HG02623 (cell line): ENCODE results near the gene ZNF236.

Experiments
- ATAC-seq: cut with Tn5 transposase; IDR thresholded peaks from one replicate; pipeline ENCODE4 v1.9.1; 2021; ENCODE audit warnings: moderate library complexity; ENCODE audit not compliant: unreplicated experiment

Gene ZNF236

GRCh38 chr18:76819411-76820136, 2.8 kb upstream of the ZNF236 start:
- ATAC-seq: no peak

DNA sequence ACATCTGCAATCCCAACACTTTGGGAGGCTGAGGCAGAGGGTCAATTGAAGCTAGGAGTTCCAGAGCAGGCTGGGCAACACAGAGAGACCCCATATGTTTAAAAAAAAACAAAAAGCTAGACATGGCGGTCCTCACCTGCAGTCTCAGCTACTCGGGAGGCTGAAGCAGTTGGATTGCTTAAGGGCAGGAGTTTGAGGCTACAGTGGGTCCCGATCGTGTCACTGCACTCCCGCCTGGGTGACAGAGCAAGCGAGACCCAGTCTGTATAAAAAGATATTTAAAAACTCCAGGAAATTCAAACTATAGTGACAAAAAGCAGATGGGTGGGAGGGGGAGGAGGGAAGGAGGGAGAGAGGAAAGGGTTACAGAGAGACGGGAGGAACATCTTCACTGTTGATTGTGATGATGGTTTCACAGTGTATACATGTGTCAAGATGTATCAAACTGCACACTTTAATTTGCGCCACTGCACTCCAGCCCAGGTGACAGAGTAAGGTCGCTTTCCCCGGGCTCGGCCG, 942 bp upstream of the ZNF236 start:
- ATAC-seq: no peak

DNA sequence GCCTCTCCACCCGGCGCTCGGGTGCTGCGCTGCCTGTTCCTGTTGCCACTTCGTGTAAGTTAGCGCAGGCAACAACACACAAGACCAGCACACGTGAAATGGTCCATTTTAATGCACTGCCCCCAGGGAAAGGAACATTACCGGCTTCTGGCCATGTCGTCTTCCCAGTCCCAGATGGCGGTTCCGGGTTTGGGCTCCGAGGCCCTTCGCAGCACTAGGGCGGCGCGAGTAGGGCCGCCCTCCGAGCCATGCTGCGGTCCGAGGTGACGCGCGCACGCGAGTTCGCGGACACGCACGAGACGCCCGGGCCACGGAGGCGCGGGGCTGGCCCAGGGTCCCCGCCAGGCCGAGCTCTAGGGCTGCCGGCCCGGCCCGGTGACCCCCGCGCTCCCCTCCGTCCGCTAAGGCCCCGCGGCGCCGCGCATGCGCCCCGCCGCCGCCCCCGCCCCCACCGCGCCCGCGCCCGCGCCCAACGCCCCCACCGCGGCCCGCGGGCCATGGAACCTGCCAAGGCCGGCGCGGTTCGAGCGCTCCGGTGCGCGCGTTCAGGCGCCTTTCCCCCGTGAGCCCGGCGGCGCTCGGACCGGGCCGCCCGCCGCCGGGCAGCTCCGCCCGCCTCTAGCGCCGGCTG, 367 bp upstream of the ZNF236 start:
- peak; percentile 40 for ATAC-seq

- no peak for ATAC-seq
These were observed 793 bp downstream of the ZNF236 start for GRCh38 chr18:76823161-76823538.

- ATAC-seq: no peak
These were observed 1.2 kb downstream of the ZNF236 start for GRCh38 chr18:76823587-76824011.

- no peak for ATAC-seq
These were observed 1.9 kb downstream of the ZNF236 start for GRCh38 chr18:76824145-76824676.

GRCh38 chr18:76824754-76825153, 2.4 kb downstream of the ZNF236 start:
- ATAC-seq: no peak

- no peak for ATAC-seq
These were observed 5.1 kb downstream of the ZNF236 start for GRCh38 chr18:76827205-76828200.

GRCh38 chr18:76834379-76834778, 12.0 kb downstream of the ZNF236 start:
- no peak for ATAC-seq

- ATAC-seq: no peak
These were observed 13.0 kb downstream of the ZNF236 start for GRCh38 chr18:76835380-76835779.

GRCh38 chr18:76837071-76837470, 14.7 kb downstream of the ZNF236 start:
- ATAC-seq: no peak

- ATAC-seq: no peak
These were observed 15.8 kb downstream of the ZNF236 start for GRCh38 chr18:76838182-76838581.

DNA sequence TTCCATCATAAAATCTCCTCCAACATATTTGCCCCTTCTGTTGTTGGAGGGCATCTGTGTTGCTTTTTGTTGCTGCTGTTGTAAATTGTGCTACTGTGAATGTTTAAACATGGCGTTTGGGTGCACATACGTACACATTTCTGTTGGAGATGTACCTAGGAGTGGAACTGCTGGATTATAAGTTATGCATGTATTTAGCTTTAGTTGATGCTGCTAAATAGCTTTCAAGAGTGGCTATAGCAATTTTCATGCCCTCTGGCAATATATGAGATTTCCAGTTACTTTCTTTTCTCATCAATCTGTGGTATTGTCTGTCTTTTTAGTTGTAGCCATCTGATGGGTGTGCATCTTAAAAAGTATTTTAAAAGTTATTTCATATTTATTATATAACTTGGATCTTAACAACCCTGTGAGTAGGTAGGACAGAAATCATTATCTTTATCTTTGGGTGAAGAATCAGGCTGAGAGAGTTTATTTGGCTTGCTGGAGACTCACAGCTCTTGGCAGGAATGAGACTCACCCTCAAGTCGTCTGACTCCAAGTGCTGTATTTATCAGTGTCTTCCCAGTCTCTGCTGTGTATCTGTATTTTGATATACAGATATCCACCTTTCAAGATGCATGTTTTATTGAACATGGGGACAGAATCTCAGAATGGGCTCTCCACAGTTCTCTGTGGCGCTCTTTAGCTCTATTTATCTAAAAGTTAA, 16.9 kb downstream of the ZNF236 start:
- no peak for ATAC-seq

GRCh38 chr18:76842837-76843530, 20.6 kb downstream of the ZNF236 start:
- no peak for ATAC-seq

DNA sequence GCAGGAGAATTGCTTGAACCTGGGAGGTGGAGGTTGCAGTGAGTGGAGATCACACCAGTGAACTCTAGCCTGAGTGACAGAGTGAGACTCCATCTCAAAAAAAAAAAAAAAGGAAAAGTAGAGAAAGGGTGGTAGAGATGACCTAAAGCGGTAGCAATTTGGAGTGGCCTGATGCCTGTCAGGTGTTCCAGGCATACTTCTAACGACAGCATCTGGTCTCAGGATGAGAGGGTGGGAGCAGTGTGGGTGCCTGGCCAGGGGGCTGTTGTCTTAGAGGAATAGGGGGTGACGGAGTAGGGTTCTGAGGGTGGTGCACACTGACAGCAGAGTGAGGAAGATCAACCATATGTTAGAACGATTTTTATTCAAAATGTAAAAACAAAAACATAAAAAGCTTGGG, 21.8 kb downstream of the ZNF236 start:
- no peak for ATAC-seq

GRCh38 chr18:76844742-76845477, 22.6 kb downstream of the ZNF236 start:
- ATAC-seq: no peak

DNA sequence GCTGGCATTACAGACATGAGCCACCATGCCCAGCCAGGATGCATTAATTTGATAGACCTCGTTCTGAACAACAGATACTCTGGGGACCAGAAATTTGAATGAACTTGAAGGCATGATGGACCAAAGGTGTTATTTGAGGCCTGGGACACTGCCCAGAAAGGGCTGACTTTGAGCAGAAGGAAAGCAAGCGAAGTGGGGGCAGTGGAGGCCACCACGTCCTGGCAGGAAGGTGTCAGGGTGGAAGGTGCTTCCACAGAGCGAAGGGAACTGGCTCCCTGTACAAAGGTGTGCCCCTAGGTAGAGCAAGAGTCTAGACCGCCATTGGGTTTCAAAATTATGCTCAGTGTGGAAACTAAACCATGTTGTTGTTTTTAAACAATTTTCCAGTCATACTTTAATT, 23.9 kb downstream of the ZNF236 start:
- ATAC-seq: no peak

DNA sequence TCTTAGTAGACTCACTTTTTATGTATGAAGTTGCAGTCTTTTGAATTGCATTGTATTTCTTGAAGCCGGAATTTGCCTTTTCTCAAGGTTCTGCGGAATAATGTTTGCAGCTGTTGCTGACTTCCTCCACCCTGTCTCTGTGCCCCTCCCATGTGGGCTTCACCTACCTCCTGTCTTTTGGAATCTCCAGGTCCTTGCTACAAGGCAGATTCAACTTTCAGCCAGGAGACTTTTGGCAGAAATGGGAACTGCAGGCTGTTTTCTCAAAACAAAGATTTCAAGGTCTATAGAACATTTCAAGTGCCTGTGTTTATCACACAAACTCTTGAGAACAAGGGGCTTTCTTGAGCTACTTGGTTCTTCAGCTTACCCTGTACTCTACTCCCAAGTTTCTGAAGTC, 25.6 kb downstream of the ZNF236 start:
- ATAC-seq: no peak

GRCh38 chr18:76850112-76850511, 27.8 kb downstream of the ZNF236 start:
- no peak for ATAC-seq
